ENCODE results near the gene TTC13. TPM values are rescaled to one million over a fixed set of nuclear protein-coding genes. Genes with fewer than 3 reads are reported as not detected.

The TTC13 gene
- total RNA-seq, 1 experiment from 2014 or later, result 4.4 TPM

GRCh38 chr1:230939806-230940489 lies 38.7 kb downstream of the TTC13 start:
- Mint-ChIP-seq H3K27me3 (ENCODE audit: low read depth) (0 out of 2 replicates have a peak, but pooled peaks cover 3% of the 10 kb centered on the region), H3K27ac (no peak overlapping the region), H3K4me1 (no peaks in the 10 kb centered on the region), H3K36me3 (no peaks in the 10 kb centered on the region), H3K4me3 (no peak overlapping the region), H3K9me3 (no peaks in the 10 kb centered on the region)
- TF ChIP-seq STAT6 (CRISPR knock-in tag; conservative IDR thresholded peaks at IDR 0.05; ENCODE audit: low read depth), result no peak
- no peak for TF ChIP-seq ARID4B (CRISPR knock-in tag; IDR thresholded peaks at IDR 0.05; ENCODE audit: borderline replicate concordance)
- TF ChIP-seq ZBTB21 (CRISPR knock-in tag; IDR thresholded peaks at IDR 0.05; ENCODE audit: borderline replicate concordance), result no peak
- no peak for TF ChIP-seq IRF2 (CRISPR knock-in tag; IDR thresholded peaks at IDR 0.05; ENCODE audit: borderline replicate concordance, low read depth)
- no peak for TF ChIP-seq CTCF (IDR thresholded peaks at IDR 0.05)
- no peak for TF ChIP-seq ATF1 (CRISPR knock-in tag; IDR thresholded peaks at IDR 0.05)
- TF ChIP-seq ZMAT4 (CRISPR knock-in tag; IDR thresholded peaks at IDR 0.05), result no peak
- no peak for TF ChIP-seq JUN (CRISPR knock-in tag; IDR thresholded peaks at IDR 0.05)
- TF ChIP-seq SOX15 (CRISPR knock-in tag; IDR thresholded peaks at IDR 0.05), result no peak
- no peak for TF ChIP-seq ERG (CRISPR knock-in tag; IDR thresholded peaks at IDR 0.05)
- TF ChIP-seq CBFB (CRISPR knock-in tag; IDR thresholded peaks at IDR 0.05; ENCODE audit: low read depth), result no peak
- no peak for TF ChIP-seq MLX (CRISPR knock-in tag; IDR thresholded peaks at IDR 0.05)
- TF ChIP-seq E2F5 (CRISPR knock-in tag; IDR thresholded peaks at IDR 0.05), result no peak
- DNase-seq (ENCODE audit: low spot score) (no peak), ATAC-seq (no peak)
- CTCF ChIA-PET, result no interaction called here
- POLR2A ChIA-PET, result no interaction called here
